CD4-positive, CD25-positive, alpha-beta regulatory T cell (primary cell): Measurements from ENCODE around the gene PIK3R2. TPM values are rescaled to one million over a fixed set of nuclear protein-coding genes. Genes with fewer than 3 reads are reported as not detected.

Experiments
- ATAC-seq, 2 donors: fragments of 150-1000 bp; cut with Tn5 transposase; one replicate each; pipeline ENCODE4 v1.10.0; 2021; ENCODE audit warnings: low read depth in 2 of 2, moderate number of reproducible peaks in 2 of 2, moderate library complexity in 1 of 2
- DNase-seq, 3 donors: peaks; one replicate each; pipeline versions ENCODE4 v3.0.0 to v3.0.0-alpha.2; 2012 to 2022; ENCODE audit warnings: mixed read lengths in 1 of 3
- H3K27ac ChIP-seq: one replicate; pipeline ENCODE4 v1.7.0; 2013; ENCODE audit warnings: mild to moderate bottlenecking, low read length; ENCODE audit not compliant: insufficient read depth, poor library complexity, severe bottlenecking
- H3K27me3 ChIP-seq: one replicate; pipeline ENCODE4 v1.7.0; 2013; ENCODE audit warnings: low read length; ENCODE audit not compliant: control insufficient read depth, insufficient read depth
- H3K36me3 ChIP-seq: one replicate; pipeline ENCODE4 v1.7.0; 2013; ENCODE audit warnings: mild to moderate bottlenecking, low read length, moderate library complexity; ENCODE audit not compliant: control insufficient read depth, insufficient read depth
- H3K4me1 ChIP-seq: 2 replicates; pipeline ENCODE4 v1.7.0; 2013; ENCODE audit warnings: mild to moderate bottlenecking, low read length; ENCODE audit not compliant: insufficient read depth, control insufficient read depth, poor library complexity, severe bottlenecking
- H3K4me3 ChIP-seq: one replicate; pipeline ENCODE4 v1.7.0; 2013; ENCODE audit warnings: low read depth, mild to moderate bottlenecking, low read length, moderate library complexity
- H3K9me3 ChIP-seq, 2 experiments: 1 replicate in 1 of 2; 2 replicates in 1 of 2; pipeline ENCODE4 v1.7.0; 2013; ENCODE audit warnings: low read length in 2 of 2, mild to moderate bottlenecking in 1 of 2, moderate library complexity in 1 of 2; ENCODE audit not compliant: control insufficient read depth in 2 of 2
- H3K27ac Mint-ChIP-seq, 3 donors: one replicate each; pipeline ENCODE4 v1.8.0; 2020 to 2022; ENCODE audit warnings: mild to moderate bottlenecking in 3 of 3, mixed read lengths in 3 of 3, moderate library complexity in 2 of 3
- H3K27me3 Mint-ChIP-seq: one replicate; pipeline ENCODE4 v1.8.0; 2022; ENCODE audit warnings: mild to moderate bottlenecking, mixed read lengths
- H3K36me3 Mint-ChIP-seq: one replicate; pipeline ENCODE4 v1.8.0; 2020; ENCODE audit warnings: mixed read lengths
- H3K4me1 Mint-ChIP-seq, 4 donors: one replicate each; pipeline ENCODE4 v1.8.0; 2020 to 2022; ENCODE audit warnings: mixed read lengths in 4 of 4, mild to moderate bottlenecking in 1 of 4
- H3K4me3 Mint-ChIP-seq, 4 donors: one replicate each; pipeline ENCODE4 v1.8.0; 2020 to 2022; ENCODE audit warnings: mild to moderate bottlenecking in 4 of 4, mixed read lengths in 4 of 4, moderate library complexity in 3 of 4
- H3K9me3 Mint-ChIP-seq, 7 donors: one replicate each; pipeline ENCODE4 v1.8.0; 2020 to 2022; ENCODE audit warnings: mixed read lengths in 7 of 7, mild to moderate bottlenecking in 3 of 7, moderate library complexity in 2 of 7
- polyA plus RNA-seq, 4 donors: library from polyadenylated mRNA; unstranded; fragments of 300-500 nt; fragmentation: Illumina TruSeq; gene quantifications; one replicate each; pipeline ENCODE4 v1.2.3, GENCODE V29; 2021
- total RNA-seq: library from RNA; stranded (reverse); gene quantifications from one replicate; pipeline ENCODE4 v1.2.3, GENCODE V29; 2022

Gene PIK3R2
- total and polyA plus RNA-seq, 5 donors from 2014 or later, result 0.42 to 9.4 (median 3.2) TPM

- ATAC-seq (no peak), DNase-seq (no peak)
- H3K4me1 Mint-ChIP-seq, result peaks cover 3 to 25% (median 13%) of the 10 kb centered on the region in 4 donors
- Histone ChIP-seq H3K9me3 (no peaks in the 10 kb centered on the region), H3K27me3 (no peaks in the 10 kb centered on the region), H3K27ac (no peak overlapping the region), H3K36me3 (peaks cover 3% of the 10 kb centered on the region), H3K4me1 (peaks cover 8% of the 10 kb centered on the region), H3K4me3 (no peak overlapping the region)
- no peaks in the 10 kb centered on the region for H3K9me3 Mint-ChIP-seq
- H3K27ac Mint-ChIP-seq, result peak overlapping the region; percentile 14 to 87 (median 81)
- H3K4me3 Mint-ChIP-seq, result peak overlapping the region; percentile 52 to 69 (median 64)
- H3K36me3 Mint-ChIP-seq, result peaks cover 5% of the 10 kb centered on the region
- H3K27me3 Mint-ChIP-seq, result no peaks in the 10 kb centered on the region
Observed at GRCh38 chr19:18172331-18173053, 19.5 kb downstream of the PIK3R2 start.

DNA sequence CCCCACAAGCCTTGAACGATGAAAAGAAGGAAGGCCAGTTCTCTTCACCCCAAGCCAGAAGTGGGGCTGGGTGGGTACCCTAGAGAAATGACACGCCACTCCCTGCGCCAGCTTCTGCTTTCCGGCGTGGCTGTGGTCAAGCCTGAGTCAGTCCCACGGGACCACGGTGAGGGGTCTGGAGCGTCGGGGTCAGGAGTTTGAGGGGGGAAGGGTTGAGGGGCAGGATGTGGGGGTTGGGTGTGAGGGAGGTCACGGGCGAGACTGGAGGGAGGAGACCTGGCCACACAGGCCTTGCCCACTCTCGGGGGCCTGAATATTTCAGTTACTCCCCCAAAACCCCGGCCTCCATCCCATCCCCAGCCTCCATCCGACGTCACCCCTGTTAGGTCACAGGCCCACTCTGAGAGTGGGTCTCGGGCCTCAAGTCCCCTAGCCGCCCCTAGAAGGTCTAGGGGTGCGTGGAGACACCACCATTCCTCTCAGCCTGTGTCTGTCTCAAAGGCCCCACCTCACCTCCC is 20.1 kb downstream of the PIK3R2 start:
- DNase-seq (no peak), ATAC-seq (peak; percentile 3 to 6)
- Histone ChIP-seq H3K27me3 (no peaks in the 10 kb centered on the region), H3K9me3 (no peaks in the 10 kb centered on the region), H3K4me1 (peaks cover 8% of the 10 kb centered on the region), H3K4me3 (no peak overlapping the region), H3K36me3 (no peaks in the 10 kb centered on the region), H3K27ac (peak overlapping the region; percentile 61)
- peaks cover 2% of the 10 kb centered on the region for H3K36me3 Mint-ChIP-seq
- peaks cover 2 to 22% (median 11%) of the 10 kb centered on the region in 4 donors for H3K4me1 Mint-ChIP-seq
- H3K27ac Mint-ChIP-seq, result peak overlapping the region in 2 of 3 donors; percentile 87 to 93
- H3K9me3 Mint-ChIP-seq, result no peaks in the 10 kb centered on the region
- H3K4me3 Mint-ChIP-seq, result peak overlapping the region; percentile 63 to 94 (median 90)
- H3K27me3 Mint-ChIP-seq, result no peaks in the 10 kb centered on the region

- Mint-ChIP-seq H3K4me1 (peaks cover 0 to 21% (median 10%) of the 10 kb centered on the region in 4 donors), H3K4me3 (peak within 1 kb of the TSS; percentile 89 to 97 (median 92)), H3K27me3 (no peaks in the 10 kb centered on the region), H3K9me3 (no peaks in the 10 kb centered on the region), H3K27ac (peak within 1 kb of the TSS; percentile 56 to 93 (median 87)), H3K36me3 (no peaks in the 10 kb centered on the region)
- peak within 1 kb of the TSS; percentile 61 for H3K27ac ChIP-seq
- DNase-seq (peak; percentile 60 to 78 (median 60)), ATAC-seq (peak; percentile 65 to 66)
- H3K4me1 ChIP-seq, result peaks cover 8% of the 10 kb centered on the region
- H3K9me3 ChIP-seq, result no peaks in the 10 kb centered on the region
- no peaks in the 10 kb centered on the region for H3K27me3 ChIP-seq
- H3K4me3 ChIP-seq, result peak within 1 kb of the TSS; percentile 57
- H3K36me3 ChIP-seq, result no peaks in the 10 kb centered on the region
Observed at GRCh38 chr19:18173572-18174288, 20.8 kb downstream of the PIK3R2 start, which contains the start of gene IFI30. Gene IFI30 (plus strand): TSS chr19:18173813. CDS start chr19:18173842, 29 bp downstream.

DNA sequence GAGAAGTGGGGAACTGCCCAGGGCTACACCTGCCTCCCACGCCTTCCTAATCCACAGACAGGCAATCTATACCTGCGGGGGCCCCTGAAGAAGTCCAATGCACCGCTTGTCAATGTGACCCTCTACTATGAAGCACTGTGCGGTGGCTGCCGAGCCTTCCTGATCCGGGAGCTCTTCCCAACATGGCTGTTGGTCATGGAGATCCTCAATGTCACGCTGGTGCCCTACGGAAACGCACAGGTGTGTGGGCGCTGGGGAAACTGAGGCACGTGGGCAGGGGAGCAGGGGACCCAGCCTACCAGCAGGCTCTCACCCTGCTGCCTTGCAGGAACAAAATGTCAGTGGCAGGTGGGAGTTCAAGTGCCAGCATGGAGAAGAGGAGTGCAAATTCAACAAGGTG is 22.0 kb downstream of the PIK3R2 start:
- Mint-ChIP-seq H3K36me3 (no peaks in the 10 kb centered on the region), H3K27me3 (no peaks in the 10 kb centered on the region), H3K4me1 (peaks cover 0 to 21% (median 10%) of the 10 kb centered on the region in 4 donors), H3K4me3 (peak overlapping the region in 3 of 4 donors; percentile 3 to 94 (median 89)), H3K9me3 (no peaks in the 10 kb centered on the region), H3K27ac (no peak overlapping the region)
- Histone ChIP-seq H3K27ac (no peak overlapping the region), H3K4me1 (peaks cover 8% of the 10 kb centered on the region), H3K36me3 (no peaks in the 10 kb centered on the region), H3K4me3 (no peak overlapping the region), H3K9me3 (no peaks in the 10 kb centered on the region), H3K27me3 (no peaks in the 10 kb centered on the region)
- no peak for DNase-seq
- no peak for ATAC-seq

GRCh38 chr19:18176367-18177310 is 23.7 kb downstream of the PIK3R2 start:
- H3K4me3 ChIP-seq, result no peak overlapping the region

GRCh38 chr19:18179957-18180356 is 27.0 kb downstream of the PIK3R2 start:
- Mint-ChIP-seq H3K4me1 (peaks cover 0 to 4% (median 1%) of the 10 kb centered on the region in 4 donors), H3K9me3 (no peaks in the 10 kb centered on the region), H3K27ac (no peak overlapping the region), H3K4me3 (no peak overlapping the region), H3K36me3 (no peaks in the 10 kb centered on the region), H3K27me3 (no peaks in the 10 kb centered on the region)
- H3K27me3 ChIP-seq, result no peaks in the 10 kb centered on the region
- ATAC-seq, result no peak
- H3K4me1 ChIP-seq, result no peaks in the 10 kb centered on the region
- H3K27ac ChIP-seq, result no peak overlapping the region
- no peak overlapping the region for H3K4me3 ChIP-seq
- H3K9me3 ChIP-seq, result no peaks in the 10 kb centered on the region
- DNase-seq, result no peak
- no peaks in the 10 kb centered on the region for H3K36me3 ChIP-seq

More at GRCh38 chr19:18176367-18177310, 23.7 kb downstream of the PIK3R2 start:
- Histone ChIP-seq H3K36me3 (no peaks in the 10 kb centered on the region), H3K27ac (no peak overlapping the region), H3K4me1 (peaks cover 8% of the 10 kb centered on the region), H3K27me3 (no peaks in the 10 kb centered on the region), H3K9me3 (no peaks in the 10 kb centered on the region)
- no peaks in the 10 kb centered on the region for H3K27me3 Mint-ChIP-seq
- DNase-seq (no peak), ATAC-seq (no peak)
- H3K4me3 Mint-ChIP-seq, result peak overlapping the region in 3 of 4 donors; percentile 37 to 68 (median 43)
- H3K9me3 Mint-ChIP-seq, result no peaks in the 10 kb centered on the region
- H3K27ac Mint-ChIP-seq, result no peak overlapping the region
- H3K36me3 Mint-ChIP-seq, result no peaks in the 10 kb centered on the region
- peaks cover 0 to 19% (median 10%) of the 10 kb centered on the region in 4 donors for H3K4me1 Mint-ChIP-seq

- peak overlapping the region in 1 of 4 donors; percentile 27 for H3K4me3 Mint-ChIP-seq
- H3K9me3 Mint-ChIP-seq, result no peaks in the 10 kb centered on the region
- no peaks in the 10 kb centered on the region for H3K9me3 ChIP-seq
- H3K4me3 ChIP-seq, result no peak overlapping the region
- H3K27me3 Mint-ChIP-seq, result no peaks in the 10 kb centered on the region
- DNase-seq, result no peak
- no peak overlapping the region for H3K27ac Mint-ChIP-seq
- no peaks in the 10 kb centered on the region for H3K4me1 ChIP-seq
- H3K27ac ChIP-seq, result no peak overlapping the region
- H3K4me1 Mint-ChIP-seq, result no peaks in the 10 kb centered on the region
- H3K36me3 ChIP-seq, result no peaks in the 10 kb centered on the region
- no peaks in the 10 kb centered on the region for H3K27me3 ChIP-seq
- no peaks in the 10 kb centered on the region for H3K36me3 Mint-ChIP-seq
- ATAC-seq, result no peak
Observed at GRCh38 chr19:18183529-18183928, 30.6 kb downstream of the PIK3R2 start.
